Measurements from ENCODE around the gene TSPAN18.

The TSPAN18 gene

DNA sequence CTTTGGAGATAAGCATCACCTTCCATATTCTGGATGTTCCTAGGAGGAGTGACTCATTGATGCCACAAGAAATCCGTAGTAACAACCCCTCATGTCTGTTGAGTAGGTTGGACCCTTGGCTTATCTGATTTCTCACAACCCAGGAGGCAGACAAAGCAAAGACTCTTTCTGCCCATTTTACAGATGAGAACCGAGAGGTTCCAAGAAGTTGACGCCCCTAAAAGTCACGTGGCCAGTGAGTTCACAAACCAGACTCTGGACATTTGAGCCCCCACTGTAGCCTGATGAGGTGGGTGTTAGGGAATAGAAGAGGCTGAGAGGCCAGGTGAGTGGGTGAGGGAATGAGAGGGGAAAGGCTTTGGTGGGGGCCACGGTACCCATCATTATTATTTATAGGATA is 70.3 kb downstream of the TSPAN18 start:
- no peak for DNase-seq (ENCODE audit: low spot score)

DNA sequence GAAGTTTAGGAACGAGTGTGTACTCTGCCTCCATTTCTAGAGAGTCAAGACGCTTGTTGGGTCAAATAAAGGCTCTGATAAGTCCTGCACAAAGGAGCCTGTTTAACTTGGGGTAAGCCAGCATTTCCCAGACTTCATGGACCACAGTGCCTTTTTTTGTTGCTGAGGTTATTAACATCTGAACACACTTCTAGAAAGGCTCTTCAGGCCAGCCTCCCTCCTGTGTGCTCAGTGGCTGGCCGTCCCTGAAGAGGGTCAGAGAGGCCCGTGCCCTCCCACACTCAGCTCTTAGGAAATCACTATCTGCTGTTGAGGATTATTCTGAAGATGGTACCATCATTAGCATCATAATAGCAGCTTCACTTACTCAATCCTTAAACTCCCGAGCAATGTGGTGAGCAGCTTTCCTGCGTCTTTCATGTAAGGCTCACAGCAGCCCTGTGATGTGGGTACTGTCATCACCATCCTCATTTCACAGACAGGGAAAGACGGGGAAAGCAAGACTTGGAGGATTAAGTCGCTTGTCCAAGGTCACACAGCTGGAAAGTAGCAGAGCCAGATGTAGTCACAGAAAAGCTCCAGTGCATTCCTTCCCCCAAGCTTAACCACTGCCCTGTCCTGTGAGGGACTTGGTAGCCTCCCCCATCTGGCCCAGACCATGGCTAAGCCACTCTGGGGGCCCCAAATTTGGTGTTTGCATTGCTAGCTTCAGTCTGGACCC is 71.3 kb downstream of the TSPAN18 start:
- no peak for DNase-seq (ENCODE audit: low spot score)

DNA sequence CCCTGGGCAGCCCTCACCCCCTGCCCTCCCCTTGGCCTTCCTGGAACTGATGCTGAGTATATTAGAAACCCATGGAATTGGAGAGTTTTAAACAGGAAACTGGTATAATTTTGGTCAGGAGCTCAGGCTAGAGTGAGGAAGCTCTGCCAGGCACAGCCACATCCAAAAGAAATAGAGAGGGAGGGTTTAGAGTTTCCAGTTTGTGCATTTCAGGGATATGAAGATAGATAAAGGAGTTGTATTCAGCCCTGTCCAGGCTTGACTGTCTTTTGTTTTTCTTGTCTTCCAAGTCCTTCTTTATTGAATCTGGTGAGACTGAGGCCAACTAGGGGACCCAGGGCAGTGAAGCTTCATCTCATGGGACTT is 71.8 kb downstream of the TSPAN18 start:
- no peak for DNase-seq (ENCODE audit: low spot score)

DNA sequence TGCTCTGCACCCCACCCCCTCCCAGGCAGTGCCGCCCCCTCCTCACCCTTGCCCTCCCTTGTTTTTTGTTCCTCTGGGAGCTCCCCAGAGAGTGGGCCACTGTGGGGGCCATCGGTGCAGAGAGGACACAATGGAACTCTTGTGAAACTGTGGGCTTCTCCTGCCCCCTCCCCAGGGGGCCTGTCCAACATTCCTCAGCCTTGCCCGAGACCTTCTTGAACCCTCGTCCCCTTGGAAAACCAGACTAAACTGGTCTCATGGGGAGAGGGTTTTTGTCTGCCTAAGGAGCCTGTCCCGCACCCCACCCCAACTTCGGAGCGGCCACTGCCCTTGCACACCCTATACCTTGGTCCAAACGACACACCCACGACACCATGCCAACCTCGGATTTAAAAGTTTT is 72.2 kb downstream of the TSPAN18 start:
- no peak for DNase-seq (ENCODE audit: low spot score)

GRCh38 chr11:44802347-44802746 is 75.6 kb downstream of the TSPAN18 start:
- DNase-seq (ENCODE audit: low spot score), result no peak

DNA sequence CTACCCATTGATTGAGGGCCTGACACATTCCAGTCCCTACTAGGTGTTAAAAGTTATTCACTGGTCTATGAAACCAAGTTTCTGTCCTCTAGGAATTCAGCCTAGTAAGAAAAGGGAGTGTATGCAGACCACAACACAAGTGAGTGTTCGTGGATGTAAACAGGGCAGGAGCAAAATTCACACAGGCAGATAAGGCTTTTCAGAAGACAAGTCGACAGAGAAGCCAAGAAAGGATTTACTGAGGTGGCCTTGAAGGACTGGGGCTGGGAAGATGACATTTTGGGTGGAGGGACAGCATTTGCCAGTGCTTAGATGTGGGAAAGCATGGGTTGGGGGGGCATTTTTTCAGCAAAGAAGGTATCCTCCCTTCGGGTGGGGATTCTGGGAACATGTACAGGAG is 76.2 kb downstream of the TSPAN18 start:
- no peak for DNase-seq (ENCODE audit: low spot score)

DNA sequence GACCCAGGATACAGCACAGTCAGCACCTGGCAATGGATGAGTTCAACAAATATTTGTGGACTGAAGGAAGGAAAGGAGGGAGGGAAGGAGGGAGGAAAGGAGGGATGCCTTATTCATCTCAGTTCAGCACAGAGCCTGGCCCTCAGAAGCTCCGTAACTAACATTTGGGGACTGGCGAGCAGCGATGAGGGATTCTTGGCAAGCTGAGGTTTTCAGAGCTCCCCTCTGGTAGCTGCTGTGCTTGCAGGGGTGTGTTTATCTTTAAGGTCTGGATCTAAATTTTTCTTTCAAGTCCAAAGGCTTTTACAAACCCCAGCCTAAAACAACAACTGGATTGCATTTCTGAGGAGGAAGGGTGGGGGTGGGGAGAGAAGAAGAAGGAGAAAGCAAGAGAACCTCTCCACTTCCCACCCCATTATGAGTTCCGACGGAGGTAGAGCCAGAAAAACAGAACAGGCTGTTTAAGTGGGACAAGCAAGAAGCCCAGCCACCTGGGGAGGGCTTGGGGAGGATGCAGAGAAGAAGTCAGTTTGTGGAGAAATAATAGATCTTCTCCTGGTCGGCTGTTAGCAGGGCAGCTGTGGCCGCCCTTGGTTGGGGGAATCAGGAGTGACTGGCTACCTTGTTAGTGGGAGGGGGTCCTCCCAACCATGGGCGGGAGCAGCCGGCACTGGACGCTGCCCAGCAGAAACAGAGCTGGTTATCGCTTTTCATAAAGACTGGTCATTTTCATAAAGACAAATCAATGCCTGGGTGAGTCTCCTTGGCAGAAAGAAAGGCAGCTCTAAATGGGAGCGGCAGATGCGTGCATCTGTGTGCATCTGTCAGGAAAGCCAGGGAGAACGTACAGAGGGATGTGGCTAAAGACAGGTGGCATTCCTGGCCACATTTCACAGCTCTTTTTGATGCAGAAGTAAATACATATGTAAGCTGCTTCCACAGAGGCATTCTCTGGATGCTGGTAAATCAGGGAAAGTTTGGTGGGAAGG is 78.0 kb downstream of the TSPAN18 start:
- DNase-seq (ENCODE audit: low spot score), result no peak

- DNase-seq (ENCODE audit: low spot score), result no peak
Measured at GRCh38 chr11:44805596-44805995, 78.8 kb downstream of the TSPAN18 start.

DNA sequence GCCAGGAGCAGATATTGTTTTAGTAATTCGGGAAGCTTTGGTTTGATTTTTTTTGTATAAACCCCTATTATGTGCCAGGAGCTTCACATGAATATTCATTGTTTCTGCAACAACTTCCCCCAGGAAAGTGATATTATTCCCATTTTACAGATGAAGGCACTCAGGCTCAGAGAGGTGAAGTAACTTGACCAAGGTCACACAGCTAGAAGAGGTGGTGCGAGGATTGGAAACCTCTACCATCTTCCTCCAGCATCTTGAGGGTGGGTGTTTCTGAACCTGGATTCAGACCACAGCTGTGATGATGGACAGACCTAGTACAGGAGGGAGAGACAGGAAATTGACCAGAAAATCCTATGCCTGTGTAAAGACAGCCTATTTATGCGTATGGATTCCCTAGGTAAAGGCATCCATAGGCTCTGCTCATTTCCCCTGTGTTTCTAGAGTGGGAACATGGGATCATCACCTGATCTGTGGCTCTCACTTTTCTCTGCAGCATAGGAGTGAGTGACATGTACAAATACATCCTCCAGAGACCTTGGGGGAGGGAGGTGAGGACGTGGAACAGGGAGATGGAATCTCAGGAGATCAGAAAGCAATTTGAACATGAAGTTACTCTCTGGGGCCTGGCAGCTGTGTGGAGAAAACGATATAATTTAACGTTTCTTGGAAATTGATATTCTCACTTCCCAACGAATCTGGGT is 81.4 kb downstream of the TSPAN18 start:
- DNase-seq (ENCODE audit: low spot score), result no peak

DNA sequence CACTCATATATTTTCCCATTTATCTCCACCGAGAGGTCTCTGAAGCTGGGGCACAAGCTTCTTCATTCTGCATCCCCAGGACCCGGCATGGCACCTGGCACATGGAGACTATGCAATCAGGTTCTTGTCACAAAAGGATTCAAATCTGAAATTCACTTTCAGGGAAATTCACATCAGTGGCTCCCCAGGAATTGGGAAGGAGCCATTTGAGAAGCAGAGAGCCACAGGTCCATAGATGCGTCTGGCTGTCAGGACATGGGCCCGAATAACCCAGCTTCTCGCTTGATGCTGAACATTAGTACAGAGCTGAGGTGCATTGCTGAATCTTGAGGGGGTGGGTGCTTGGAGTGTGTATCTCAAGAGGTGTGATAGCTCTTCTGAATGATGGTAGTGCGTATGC is 82.5 kb downstream of the TSPAN18 start:
- DNase-seq (ENCODE audit: low spot score), result no peak

- no peak for DNase-seq (ENCODE audit: low spot score)
Measured at GRCh38 chr11:44811841-44812448, 85.2 kb downstream of the TSPAN18 start.

DNA sequence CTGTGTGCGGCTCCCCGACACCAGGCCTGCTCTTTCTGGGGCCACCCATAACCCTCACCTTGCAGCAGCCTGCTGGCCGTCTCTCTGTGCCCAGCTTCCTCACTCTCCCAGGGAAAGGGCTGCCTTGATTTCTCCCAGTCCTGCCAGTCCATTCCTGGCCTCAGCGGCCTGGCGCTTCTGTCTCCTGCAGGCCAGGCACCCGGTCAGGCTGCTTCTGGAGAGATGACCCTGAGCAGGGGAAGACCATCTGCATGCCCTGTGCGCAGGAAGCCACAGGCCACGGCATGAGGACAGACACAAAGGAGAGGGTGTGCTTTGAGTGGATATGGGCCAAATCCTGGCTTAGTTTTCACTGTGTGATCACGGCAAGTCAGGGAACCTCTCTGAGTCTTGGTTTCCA is 86.2 kb downstream of the TSPAN18 start:
- no peak for DNase-seq (ENCODE audit: low spot score)

- no peak for DNase-seq (ENCODE audit: low spot score)
Measured at GRCh38 chr11:44813401-44813800, 86.6 kb downstream of the TSPAN18 start.

DNA sequence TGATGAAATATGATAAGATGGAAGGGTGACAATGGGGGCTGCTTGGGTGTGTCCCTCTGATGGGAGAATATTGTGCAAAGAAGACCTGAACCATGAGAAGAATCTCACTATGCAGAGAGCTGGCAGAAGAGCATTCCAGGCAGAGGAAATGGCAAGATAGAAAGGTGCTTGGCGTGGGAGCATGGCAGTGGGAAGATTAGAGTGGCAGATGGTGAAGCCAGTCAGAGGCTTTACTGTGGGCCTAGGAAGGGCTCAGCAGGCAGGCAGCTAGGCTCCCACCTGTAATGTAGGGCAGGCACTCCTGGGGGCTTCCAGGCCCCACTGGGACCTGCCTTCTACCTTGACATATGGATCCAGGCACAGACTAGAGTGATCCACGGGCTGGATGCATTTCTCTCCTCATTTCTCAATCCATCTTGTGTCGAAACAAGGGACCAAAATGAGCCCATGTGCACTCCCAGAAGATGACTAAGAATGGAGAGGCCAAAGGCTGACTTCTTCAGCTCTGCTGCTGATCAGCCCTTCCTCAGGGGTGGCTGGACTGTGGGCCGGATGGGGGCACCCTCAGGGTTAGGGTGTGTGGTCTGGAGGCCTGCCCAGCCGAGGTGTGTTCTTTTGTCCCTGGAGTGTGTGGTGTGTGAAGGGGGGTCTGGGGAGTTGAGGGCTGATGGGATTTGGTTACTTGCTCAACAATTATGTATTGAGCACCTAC is 88.3 kb downstream of the TSPAN18 start:
- DNase-seq (ENCODE audit: low spot score), result no peak

GRCh38 chr11:44815917-44816456 is 89.2 kb downstream of the TSPAN18 start:
- no peak for DNase-seq (ENCODE audit: low spot score)

DNA sequence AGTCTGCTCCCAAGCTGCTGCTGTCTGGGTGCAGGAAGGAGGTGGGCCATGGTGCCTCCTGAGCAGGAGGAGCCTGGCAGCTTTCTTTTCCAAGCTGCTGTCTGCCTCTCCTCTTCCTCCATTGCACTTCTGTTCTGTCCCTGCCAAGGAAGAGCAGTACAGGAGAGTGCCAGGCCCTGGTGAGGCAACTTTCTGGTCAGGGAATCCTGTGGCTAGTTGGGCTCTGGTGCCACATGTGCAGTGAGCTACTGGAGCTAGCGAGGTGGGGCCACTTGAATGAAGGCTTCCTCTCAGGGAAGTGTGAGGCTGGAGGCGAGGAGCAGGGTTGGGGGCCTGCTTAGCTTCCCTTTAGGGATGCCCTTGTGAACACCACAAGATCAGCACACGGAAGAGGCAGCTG is 90.0 kb downstream of the TSPAN18 start:
- DNase-seq (ENCODE audit: low spot score), result no peak

DNA sequence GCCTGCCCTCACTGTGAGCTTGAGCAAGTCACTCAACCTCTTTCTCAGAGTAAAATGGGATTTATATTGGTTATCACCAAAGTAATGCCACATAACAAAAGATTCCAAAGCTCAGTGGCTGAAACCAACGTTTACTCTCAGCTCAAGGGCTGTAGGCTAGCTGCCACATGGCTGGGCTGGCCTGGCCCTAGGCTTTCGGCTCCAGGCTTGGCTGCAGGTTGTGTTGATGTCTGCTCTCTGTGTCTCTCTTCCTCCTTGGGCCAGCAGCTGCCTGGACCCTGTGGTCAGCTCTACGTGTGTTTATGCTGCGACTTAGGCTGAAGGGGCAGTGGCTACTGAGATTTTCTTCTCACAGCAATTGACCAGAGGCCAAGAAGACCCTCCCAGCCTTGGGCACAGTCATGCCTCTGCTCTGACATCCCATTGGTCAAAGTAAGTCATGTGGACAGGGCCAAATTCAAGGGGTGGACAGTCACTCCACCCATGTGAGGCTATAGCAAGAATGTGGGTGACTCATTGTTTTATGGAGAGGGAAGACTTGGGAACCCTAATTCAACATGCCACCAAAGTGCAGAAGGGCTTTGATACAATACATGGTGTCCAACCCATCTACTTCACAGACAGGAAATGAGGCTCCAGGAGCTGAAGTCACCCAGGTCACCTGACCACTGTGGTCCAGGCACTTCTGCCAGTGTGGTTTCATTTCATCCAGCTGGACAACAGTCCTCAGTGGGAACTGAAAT is 90.6 kb downstream of the TSPAN18 start:
- no peak for DNase-seq (ENCODE audit: low spot score)

DNA sequence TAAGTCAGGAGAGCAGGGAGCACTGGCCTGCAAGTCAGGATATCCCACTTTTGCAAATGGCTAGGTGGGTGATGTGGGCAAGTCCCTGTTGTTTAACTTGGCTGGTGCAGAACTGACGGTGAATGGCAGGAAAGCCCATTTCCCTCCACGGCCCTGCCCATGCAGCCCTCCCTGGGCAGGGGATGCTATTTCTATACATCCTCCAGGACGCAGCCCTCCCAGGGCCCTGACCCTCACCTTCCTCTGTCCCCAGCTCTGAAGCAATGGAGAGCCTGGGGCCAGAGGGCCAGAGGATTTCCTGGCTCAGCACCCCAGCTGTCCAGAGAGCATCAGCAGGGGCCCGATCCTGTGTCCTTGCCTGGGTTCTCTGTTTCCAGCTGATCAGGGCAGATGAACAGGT is 91.3 kb downstream of the TSPAN18 start:
- no peak for DNase-seq (ENCODE audit: low spot score)

- DNase-seq (ENCODE audit: low spot score), result no peak
Measured at GRCh38 chr11:44819346-44819745, 92.6 kb downstream of the TSPAN18 start.

- no peak for DNase-seq (ENCODE audit: low spot score)
Measured at GRCh38 chr11:44822369-44822768, 95.6 kb downstream of the TSPAN18 start.

DNA sequence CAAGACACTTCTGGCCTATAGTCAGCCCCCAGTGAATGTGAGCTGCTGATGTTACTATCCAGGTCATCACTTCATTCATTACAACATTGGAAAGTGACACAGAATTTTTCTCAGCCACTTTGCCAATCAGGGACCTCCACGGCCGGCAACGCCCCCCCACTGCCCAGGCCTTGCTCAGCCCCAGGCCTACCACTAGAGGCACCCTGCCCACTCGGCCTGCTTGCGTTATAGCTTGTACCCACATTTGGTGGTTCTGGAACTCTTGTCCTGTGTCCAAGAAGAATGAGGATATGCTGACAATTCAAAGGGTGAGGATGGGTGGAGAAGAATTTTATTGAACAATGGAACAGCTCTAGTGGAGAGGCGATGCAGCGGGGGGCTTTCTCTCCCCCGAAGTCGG is 96.2 kb downstream of the TSPAN18 start:
- no peak for DNase-seq (ENCODE audit: low spot score)
